ENCODE measurements around the gene BRSK2. TPM values are rescaled to one million over a fixed set of nuclear protein-coding genes. Genes with fewer than 3 reads are reported as not detected.
A peak's percentile ranks its signal among the peaks of the same experiment; 100 is the strongest.

The BRSK2 gene
- total RNA-seq, 2 experiments from 2014 or later: 0.22 to 0.55 TPM

DNA sequence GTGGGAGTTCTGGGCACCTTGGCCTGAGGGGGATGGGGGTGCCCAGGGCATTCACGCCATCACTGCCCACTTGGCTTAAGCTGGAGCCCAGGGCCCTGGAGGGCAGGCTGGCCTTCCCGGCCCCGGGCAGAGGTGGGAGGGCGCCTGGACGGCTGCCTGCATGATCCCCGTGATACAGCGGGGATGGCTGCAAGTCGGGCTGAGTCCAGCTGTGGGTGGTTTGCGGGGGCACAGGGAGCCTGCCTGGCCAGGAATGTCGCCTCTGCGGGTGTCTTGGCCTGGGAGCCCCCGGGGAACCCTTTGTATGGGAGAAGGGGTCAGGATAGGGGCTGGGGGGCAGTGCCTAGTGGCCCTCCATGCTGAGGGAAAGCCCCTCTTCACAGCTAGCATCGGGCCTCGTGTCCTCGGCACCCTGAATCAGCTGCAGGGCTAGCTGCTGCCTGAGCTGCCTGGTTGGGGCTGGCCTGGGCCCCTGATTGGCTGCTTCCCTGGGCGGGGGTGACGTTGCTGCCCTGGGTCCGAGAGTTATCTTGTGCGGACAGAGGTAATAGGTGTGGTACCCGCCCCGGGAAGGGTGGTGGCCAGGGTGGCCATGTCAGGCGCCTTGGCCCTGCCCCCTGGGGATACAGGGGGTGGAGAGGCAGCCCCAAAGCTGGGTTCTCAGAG is 8.3 kb downstream of the BRSK2 start:
- no peaks in the 10 kb centered on the region for H3K36me3 Mint-ChIP-seq (ENCODE audit: low read depth)
- ChIA-PET CTCF (no interaction called here), POLR2A (no interaction called here)
- H3K27me3 ChIP-seq (ENCODE audit: control insufficient read depth in 1 of 2, insufficient read depth in 2 of 2, low read length in 2 of 2): peaks cover 0 to 9% of the 10 kb centered on the region in 2 experiments
- H3K4me1 ChIP-seq (ENCODE audit: insufficient read depth, low read length): no peaks in the 10 kb centered on the region
- intact Hi-C loops (cut with DNase I, micrococcal nuclease): no loop called here
- H3K9me3 ChIP-seq (ENCODE audit: control insufficient read depth in 1 of 2, insufficient read depth in 1 of 2, low read length in 2 of 2): peaks cover 0 to 32% of the 10 kb centered on the region in 2 experiments
- H3K4me3 ChIP-seq (ENCODE audit: low read length): no peak overlapping the region
- H3K27ac Mint-ChIP-seq: no peak overlapping the region
- no peaks in the 10 kb centered on the region for H3K9me3 Mint-ChIP-seq
- H3K36me3 ChIP-seq (ENCODE audit: insufficient read depth, low read length): no peaks in the 10 kb centered on the region
- DNase-seq (peak in 1 of 14 experiments; percentile 2), ATAC-seq (ENCODE audit: poor library complexity) (no peak)
- no peak overlapping the region for H3K27ac ChIP-seq (ENCODE audit: low read depth in 1 of 2, low read length in 2 of 2)
- TF ChIP-seq, protein P1, sequence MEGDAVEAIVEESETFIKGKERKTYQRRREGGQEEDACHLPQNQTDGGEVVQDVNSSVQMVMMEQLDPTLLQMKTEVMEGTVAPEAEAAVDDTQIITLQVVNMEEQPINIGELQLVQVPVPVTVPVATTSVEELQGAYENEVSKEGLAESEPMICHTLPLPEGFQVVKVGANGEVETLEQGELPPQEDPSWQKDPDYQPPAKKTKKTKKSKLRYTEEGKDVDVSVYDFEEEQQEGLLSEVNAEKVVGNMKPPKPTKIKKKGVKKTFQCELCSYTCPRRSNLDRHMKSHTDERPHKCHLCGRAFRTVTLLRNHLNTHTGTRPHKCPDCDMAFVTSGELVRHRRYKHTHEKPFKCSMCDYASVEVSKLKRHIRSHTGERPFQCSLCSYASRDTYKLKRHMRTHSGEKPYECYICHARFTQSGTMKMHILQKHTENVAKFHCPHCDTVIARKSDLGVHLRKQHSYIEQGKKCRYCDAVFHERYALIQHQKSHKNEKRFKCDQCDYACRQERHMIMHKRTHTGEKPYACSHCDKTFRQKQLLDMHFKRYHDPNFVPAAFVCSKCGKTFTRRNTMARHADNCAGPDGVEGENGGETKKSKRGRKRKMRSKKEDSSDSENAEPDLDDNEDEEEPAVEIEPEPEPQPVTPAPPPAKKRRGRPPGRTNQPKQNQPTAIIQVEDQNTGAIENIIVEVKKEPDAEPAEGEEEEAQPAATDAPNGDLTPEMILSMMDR (IDR thresholded peaks at IDR 0.05): no peak
- H3K4me1 Mint-ChIP-seq (ENCODE audit: low read depth): no peaks in the 10 kb centered on the region
- H3K27me3 Mint-ChIP-seq: peaks cover 8% of the 10 kb centered on the region
- H3K4me3 Mint-ChIP-seq: no peak overlapping the region

DNA sequence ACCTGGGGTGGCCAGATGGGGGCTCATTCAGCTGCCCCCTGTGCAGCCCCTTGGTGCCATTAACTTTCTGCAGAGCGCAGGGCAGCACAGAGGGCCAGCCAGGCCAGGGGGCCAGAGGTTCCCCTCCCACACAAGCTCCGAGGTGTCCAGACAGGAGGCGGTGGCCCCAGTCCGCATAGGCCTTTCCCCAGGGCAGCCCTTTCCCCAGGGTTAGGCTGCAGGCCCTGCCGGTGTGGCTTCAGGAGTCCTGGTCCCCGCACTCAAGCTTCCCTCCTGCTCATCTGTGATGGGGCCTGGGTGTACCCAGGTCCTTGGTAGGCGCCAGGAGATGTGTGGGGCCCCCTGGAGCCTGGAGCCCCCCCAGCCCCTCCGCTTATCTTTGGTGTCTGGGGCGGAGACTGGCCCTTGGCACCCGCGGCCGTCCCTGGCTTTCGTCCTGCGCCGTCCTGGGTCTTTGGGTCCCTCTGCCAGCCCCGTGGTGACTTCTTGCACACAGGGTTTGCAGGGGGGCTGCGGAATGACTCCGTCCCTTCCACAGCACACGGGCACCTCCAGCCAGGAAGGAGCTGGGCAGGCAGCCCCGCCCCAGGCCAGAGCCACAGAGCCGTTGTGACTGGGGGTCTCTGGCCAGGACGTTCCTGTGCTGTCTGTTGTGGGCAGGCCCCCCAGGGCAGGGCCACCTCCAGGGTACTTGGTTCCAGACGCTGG is 8.9 kb downstream of the BRSK2 start:
- CTCF ChIA-PET: no interaction called here
- H3K27me3 ChIP-seq (ENCODE audit: control insufficient read depth in 1 of 2, insufficient read depth in 2 of 2, low read length in 2 of 2): peaks cover 0 to 3% of the 10 kb centered on the region in 2 experiments
- TF ChIP-seq, protein P1 (IDR thresholded peaks at IDR 0.05): no peak
- no peaks in the 10 kb centered on the region for H3K9me3 Mint-ChIP-seq
- no peaks in the 10 kb centered on the region for H3K36me3 ChIP-seq (ENCODE audit: insufficient read depth, low read length)
- DNase-seq (no peak), ATAC-seq (ENCODE audit: poor library complexity) (no peak)
- H3K27ac ChIP-seq (ENCODE audit: low read depth in 1 of 2, low read length in 2 of 2): no peak overlapping the region
- H3K4me1 Mint-ChIP-seq (ENCODE audit: low read depth): no peaks in the 10 kb centered on the region
- intact Hi-C loops (cut with DNase I, micrococcal nuclease): no loop called here
- no peak overlapping the region for H3K4me3 ChIP-seq (ENCODE audit: low read length)
- no peak overlapping the region for H3K4me3 Mint-ChIP-seq
- H3K27ac Mint-ChIP-seq: no peak overlapping the region
- H3K36me3 Mint-ChIP-seq (ENCODE audit: low read depth): no peaks in the 10 kb centered on the region
- H3K9me3 ChIP-seq (ENCODE audit: control insufficient read depth in 1 of 2, insufficient read depth in 1 of 2, low read length in 2 of 2): peaks cover 0 to 28% of the 10 kb centered on the region in 2 experiments
- POLR2A ChIA-PET: no interaction called here
- H3K27me3 Mint-ChIP-seq: peaks cover under 1% of the 10 kb centered on the region
- H3K4me1 ChIP-seq (ENCODE audit: insufficient read depth, low read length): no peaks in the 10 kb centered on the region

DNA sequence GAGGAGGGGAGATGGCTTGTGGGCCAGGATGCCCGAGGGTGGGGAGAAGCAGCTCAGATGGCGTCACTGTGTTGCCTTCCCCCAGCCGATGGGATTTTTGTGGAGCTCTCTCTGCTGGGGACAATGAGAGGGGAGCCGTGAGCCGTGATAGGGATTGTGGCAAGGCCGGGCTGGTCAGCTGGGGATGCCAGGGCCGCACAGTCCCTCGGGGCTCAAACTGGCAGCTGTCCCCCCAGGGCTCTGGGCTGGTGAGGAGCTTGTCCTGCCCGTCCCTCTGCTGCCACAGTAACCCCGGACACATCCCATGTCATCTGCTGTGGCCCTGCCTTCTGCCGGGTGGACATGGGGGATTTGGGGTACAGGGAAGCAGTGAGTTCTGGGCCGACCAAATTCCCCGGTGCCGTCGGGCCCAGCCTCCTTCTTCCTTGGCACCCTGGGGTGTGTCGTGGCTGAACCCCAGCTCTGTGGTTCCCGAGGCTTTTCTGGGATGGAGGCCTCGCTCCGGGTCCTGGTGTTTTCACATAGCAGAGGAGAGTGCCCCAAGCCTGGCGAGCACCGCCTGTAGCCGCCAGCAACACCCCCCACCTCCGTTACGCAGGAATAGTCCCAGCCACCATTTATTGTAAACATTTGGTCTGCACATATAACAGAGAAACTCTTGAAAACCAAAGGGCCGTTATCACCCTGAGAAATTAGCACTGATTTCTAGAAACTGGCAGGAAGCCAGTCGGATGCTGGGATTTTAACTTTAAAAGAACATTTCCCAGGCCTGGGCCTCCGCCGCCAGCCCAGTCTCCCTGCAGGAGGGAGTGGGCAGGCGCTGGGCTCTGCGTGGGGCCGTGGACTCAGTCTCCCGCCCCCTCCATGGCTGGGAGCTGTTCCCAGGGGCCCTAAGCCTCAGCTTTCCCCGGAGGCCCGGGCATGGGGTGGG is 9.9 kb downstream of the BRSK2 start:
- Mint-ChIP-seq H3K36me3 (ENCODE audit: low read depth) (no peaks in the 10 kb centered on the region), H3K4me3 (no peak overlapping the region), H3K27ac (no peak overlapping the region), H3K27me3 (no peaks in the 10 kb centered on the region), H3K4me1 (ENCODE audit: low read depth) (no peaks in the 10 kb centered on the region), H3K9me3 (no peaks in the 10 kb centered on the region)
- H3K9me3 ChIP-seq (ENCODE audit: control insufficient read depth in 1 of 2, insufficient read depth in 1 of 2, low read length in 2 of 2): peaks cover 0 to 28% of the 10 kb centered on the region in 2 experiments
- H3K27me3 ChIP-seq (ENCODE audit: control insufficient read depth in 1 of 2, insufficient read depth in 2 of 2, low read length in 2 of 2): peaks cover 0 to 3% of the 10 kb centered on the region in 2 experiments
- TF ChIP-seq, protein P1 (IDR thresholded peaks at IDR 0.05): no peak
- H3K27ac ChIP-seq (ENCODE audit: low read depth in 1 of 2, low read length in 2 of 2): no peak overlapping the region
- H3K4me3 ChIP-seq (ENCODE audit: low read length): no peak overlapping the region
- H3K4me1 ChIP-seq (ENCODE audit: insufficient read depth, low read length): no peaks in the 10 kb centered on the region
- intact Hi-C loops (cut with DNase I, micrococcal nuclease): no loop called here
- DNase-seq (no peak), ATAC-seq (ENCODE audit: poor library complexity) (no peak)
- no peaks in the 10 kb centered on the region for H3K36me3 ChIP-seq (ENCODE audit: insufficient read depth, low read length)
- CTCF ChIA-PET: no interaction called here
- POLR2A ChIA-PET: no interaction called here
